ENCODE results near the gene DYNC2I2. TPM values are rescaled to one million over a fixed set of nuclear protein-coding genes. Genes with fewer than 3 reads are reported as not detected.

DYNC2I2 gene
- total and polyA plus RNA-seq, 2 experiments from 2014 or later = 48.7 to 78.3 TPM

GRCh38 chr9:128627906-128628305 lies 28.7 kb downstream of the DYNC2I2 start:
- Histone ChIP-seq H3K27ac (ENCODE audit: low read depth) (0 out of 2 replicates have a peak overlapping the region, but pooled peaks have one; percentile 39), H3K79me2 (replicated peaks; ENCODE audit: insufficient read depth) (no peaks in the 10 kb centered on the region), H3K4me1 (ENCODE audit: insufficient read depth) (no peaks in the 10 kb centered on the region), H3K27me3 (ENCODE audit: insufficient read depth) (no peaks in the 10 kb centered on the region), H3F3A (replicated peaks; ENCODE audit: low read depth) (no peaks in the 10 kb centered on the region), H3K9me2 (ENCODE audit: insufficient read depth) (no peaks in the 10 kb centered on the region), H3K4me3 (no peak overlapping the region), H3K36me3 (ENCODE audit: insufficient read depth) (peaks cover 18% of the 10 kb centered on the region; the same call in 1 of the 2 replicates), H2AFZ (no peak overlapping the region), H4K20me1 (replicated peaks; ENCODE audit: insufficient read depth) (peaks cover 3% of the 10 kb centered on the region; the same call in 1 of the 2 replicates), H3K4me2 (no peak overlapping the region)
- Mint-ChIP-seq H3K27me3 (ENCODE audit: insufficient read depth, low read depth, poor library complexity) (peaks cover 16% of the 10 kb centered on the region), H3K36me3 (ENCODE audit: low read depth) (peaks cover 62% of the 10 kb centered on the region), H3K27ac (no peak overlapping the region), H3K4me1 (no peaks in the 10 kb centered on the region), H3K4me3 (no peak overlapping the region), H3K9me3 (no peaks in the 10 kb centered on the region)
- DNase-seq (ENCODE audit: low spot score) (no peak), ATAC-seq (peak; percentile 14)
- TF ChIP-seq CREB1 (CRISPR knock-in tag; IDR thresholded peaks at IDR 0.05; ENCODE audit: low read depth) = no peak
- TF ChIP-seq, protein P1, sequence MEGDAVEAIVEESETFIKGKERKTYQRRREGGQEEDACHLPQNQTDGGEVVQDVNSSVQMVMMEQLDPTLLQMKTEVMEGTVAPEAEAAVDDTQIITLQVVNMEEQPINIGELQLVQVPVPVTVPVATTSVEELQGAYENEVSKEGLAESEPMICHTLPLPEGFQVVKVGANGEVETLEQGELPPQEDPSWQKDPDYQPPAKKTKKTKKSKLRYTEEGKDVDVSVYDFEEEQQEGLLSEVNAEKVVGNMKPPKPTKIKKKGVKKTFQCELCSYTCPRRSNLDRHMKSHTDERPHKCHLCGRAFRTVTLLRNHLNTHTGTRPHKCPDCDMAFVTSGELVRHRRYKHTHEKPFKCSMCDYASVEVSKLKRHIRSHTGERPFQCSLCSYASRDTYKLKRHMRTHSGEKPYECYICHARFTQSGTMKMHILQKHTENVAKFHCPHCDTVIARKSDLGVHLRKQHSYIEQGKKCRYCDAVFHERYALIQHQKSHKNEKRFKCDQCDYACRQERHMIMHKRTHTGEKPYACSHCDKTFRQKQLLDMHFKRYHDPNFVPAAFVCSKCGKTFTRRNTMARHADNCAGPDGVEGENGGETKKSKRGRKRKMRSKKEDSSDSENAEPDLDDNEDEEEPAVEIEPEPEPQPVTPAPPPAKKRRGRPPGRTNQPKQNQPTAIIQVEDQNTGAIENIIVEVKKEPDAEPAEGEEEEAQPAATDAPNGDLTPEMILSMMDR (conservative IDR thresholded peaks at IDR 0.05; ENCODE audit: low read depth in 2 of 2) = no peak; a peak in 1 of 4 replicates
- TF ChIP-seq EZH2 (IDR thresholded peaks at IDR 0.05; ENCODE audit: low read depth, unreplicated experiment) = no peak
- no peak for TF ChIP-seq ZNF331 (CRISPR knock-in tag; IDR thresholded peaks at IDR 0.05; ENCODE audit: low read depth)
- no peak for TF ChIP-seq ZNF114 (CRISPR knock-in tag; IDR thresholded peaks at IDR 0.05)
- no peak for TF ChIP-seq POLR2AphosphoS5 (IDR thresholded peaks at IDR 0.05; ENCODE audit: low read depth)
- TF ChIP-seq, protein P2, sequence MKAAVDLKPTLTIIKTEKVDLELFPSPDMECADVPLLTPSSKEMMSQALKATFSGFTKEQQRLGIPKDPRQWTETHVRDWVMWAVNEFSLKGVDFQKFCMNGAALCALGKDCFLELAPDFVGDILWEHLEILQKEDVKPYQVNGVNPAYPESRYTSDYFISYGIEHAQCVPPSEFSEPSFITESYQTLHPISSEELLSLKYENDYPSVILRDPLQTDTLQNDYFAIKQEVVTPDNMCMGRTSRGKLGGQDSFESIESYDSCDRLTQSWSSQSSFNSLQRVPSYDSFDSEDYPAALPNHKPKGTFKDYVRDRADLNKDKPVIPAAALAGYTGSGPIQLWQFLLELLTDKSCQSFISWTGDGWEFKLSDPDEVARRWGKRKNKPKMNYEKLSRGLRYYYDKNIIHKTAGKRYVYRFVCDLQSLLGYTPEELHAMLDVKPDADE (IDR thresholded peaks at IDR 0.05) = no peak
- no peak for TF ChIP-seq STAT1 (IDR thresholded peaks at IDR 0.05; ENCODE audit: unreplicated experiment)
- TF ChIP-seq JUNB (IDR thresholded peaks at IDR 0.05; ENCODE audit: unreplicated experiment) = no peak
- TF ChIP-seq NANOG (IDR thresholded peaks at IDR 0.05; ENCODE audit: borderline replicate concordance) = no peak
- no peak for TF ChIP-seq EZH2phosphoT487 (IDR thresholded peaks at IDR 0.05; ENCODE audit: unreplicated experiment)
- TF ChIP-seq ZNF462 (CRISPR knock-in tag; IDR thresholded peaks at IDR 0.05) = no peak
- no peak for TF ChIP-seq REST (IDR thresholded peaks at IDR 0.05; ENCODE audit: unreplicated experiment)
